D721Med (cell line): ENCODE data around the gene ERBB4.
A peak's percentile ranks its signal among the peaks of the same experiment; 100 is the strongest.

Source experiments
- DNase-seq: peaks from one replicate; pipeline ENCODE4 v3.0.0; 2011; ENCODE audit warnings: low spot score; ENCODE audit not compliant: insufficient read length
- FAIRE-seq: peaks from 2 replicates; lab custom pipeline; 2011; peaks lifted over from hg19 to GRCh38; lab: Jason Lieb, UNC
- CTCF ChIP-seq: IDR thresholded peaks from 2 replicates; pipeline ENCODE4 v1.5.1; 2012; ENCODE audit warnings: mild to moderate bottlenecking, control low read depth; ENCODE audit not compliant: insufficient read depth; ENCODE audit errors: missing control alignments

Gene ERBB4

DNA sequence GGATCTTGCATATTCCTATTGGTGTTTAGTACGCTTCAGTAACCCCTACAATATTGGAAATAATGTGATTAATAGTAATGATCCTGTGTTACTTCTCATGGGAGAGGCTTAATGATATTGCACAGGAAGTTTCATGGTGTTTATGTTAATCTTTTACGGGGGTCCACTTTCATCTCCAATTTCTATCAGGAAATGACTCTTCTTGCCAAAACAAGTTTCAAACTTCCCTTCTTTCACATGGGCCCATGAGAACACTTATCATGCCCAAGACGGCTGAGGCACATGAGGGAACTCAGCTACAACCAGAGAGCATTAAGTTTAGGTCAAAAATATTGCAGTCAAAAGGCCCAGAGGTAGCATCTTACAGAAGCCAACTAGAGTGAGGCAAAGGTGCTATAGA is 7.6 kb downstream of the ERBB4 start:
- no peak for DNase-seq
- FAIRE-seq: no peak
- no peak for TF ChIP-seq CTCF

DNA sequence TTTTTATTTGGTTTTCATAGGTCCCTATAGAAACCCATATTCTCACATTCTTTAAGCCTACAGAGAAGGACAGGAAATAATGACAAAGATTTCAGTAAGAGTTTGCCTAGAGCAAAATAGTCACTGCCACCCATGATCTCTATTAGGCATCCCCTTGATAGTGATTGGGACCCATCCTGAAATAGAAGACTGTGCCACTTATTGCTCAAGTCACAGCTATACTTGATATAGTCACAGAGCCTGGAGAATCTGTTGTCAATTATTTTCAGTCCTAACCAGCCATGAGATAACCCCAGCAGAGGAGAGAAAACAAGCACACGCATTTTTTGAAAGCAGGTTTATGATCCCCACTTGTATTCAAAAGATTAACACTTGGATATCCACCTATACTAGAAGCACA is 8.2 kb downstream of the ERBB4 start:
- DNase-seq: no peak
- no peak for FAIRE-seq
- no peak for TF ChIP-seq CTCF

DNA sequence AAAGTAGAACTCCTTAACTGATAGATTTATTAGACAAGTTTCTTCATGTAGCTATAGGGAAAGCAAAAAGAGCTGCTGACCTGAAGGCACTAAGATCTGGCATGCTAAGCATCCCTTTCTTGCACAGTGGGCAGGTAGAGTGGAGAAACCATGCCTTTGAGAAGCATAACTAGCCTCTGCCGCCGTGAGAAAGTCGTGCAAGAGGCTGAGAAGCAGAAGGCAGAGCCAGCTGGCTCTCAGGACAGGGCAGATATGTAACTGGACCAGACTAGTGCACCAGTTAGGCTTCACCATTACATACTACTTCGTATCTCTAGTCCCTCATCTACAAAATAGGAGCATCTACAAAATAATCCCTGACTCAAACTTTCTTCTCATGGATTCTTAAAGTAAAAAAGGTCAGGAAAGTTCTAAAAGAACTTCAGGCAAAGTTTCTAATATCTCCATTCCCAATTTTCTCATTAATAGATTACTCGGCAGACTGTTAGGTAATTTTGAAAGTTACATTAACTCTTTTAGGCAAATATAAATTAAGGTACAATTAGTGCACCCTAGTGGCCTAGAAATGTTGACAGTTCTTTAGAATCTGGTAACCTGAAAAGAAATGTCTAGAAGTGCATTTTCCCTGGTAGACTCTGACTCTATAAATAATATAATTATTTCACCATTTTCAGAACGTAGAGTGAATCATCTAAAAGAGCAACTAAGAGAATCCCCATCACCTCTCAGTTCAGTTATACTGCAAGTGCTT is 10.3 kb downstream of the ERBB4 start:
- DNase-seq: no peak
- TF ChIP-seq CTCF: no peak
- FAIRE-seq: no peak

DNA sequence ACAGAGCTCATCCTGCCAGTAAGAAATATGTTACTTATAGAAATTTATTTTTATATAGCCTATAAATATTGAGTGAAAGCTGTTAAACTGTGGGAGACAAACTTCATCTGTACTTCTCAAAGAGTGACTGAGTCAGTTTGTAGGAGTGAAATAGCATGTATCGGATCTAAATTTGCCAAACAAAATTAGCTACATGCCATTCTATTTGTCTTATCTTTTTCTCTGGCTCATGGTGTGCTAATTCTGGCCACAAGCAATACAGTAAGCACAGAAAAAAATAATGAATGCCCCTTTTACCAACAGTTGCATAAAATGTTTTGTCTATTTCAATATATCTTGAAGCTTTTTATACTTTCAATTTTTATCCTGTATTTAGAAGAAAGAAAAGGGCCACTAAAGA is 12.5 kb downstream of the ERBB4 start:
- TF ChIP-seq CTCF: no peak
- FAIRE-seq (no peak), DNase-seq (no peak)

GRCh38 chr2:212523756-212524155 is 14.8 kb downstream of the ERBB4 start:
- DNase-seq: no peak
- no peak for TF ChIP-seq CTCF
- FAIRE-seq: no peak

- peak; percentile 56 for TF ChIP-seq CTCF
- FAIRE-seq (no peak), DNase-seq (no peak)
These were observed 18.3 kb downstream of the ERBB4 start for GRCh38 chr2:212520340-212520739.

DNA sequence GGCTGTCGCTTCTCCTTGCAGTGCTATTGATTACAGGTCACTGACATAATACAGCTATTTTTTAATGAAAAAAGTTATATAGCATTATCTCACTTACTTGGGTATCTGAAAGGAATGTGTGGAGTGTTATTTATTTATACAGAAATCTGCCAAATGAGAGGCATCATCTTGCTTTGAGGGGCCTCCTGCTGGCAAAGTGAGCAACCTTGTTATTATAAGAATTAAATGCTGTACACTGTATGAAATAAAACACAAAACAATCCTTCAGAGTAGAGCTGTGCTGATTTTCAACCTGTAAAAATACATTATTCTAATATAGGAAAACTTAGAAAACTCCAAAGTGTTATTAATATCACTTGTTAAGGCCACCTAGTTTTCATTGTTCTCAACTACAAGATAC is 20.9 kb downstream of the ERBB4 start:
- FAIRE-seq (no peak), DNase-seq (no peak)
- TF ChIP-seq CTCF: no peak
